Calu3 (cell line): ENCODE results near the gene HRH1. TPM values are rescaled to one million over a fixed set of nuclear protein-coding genes. Genes with fewer than 3 reads are reported as not detected.
"Not testable (repeated sequence)": the region's sequence is repeated elsewhere in the genome, so short reads cannot be mapped to it uniquely, and the experiment has no call there.

ENCODE experiments used
- BruUV-seq: library from RNA; stranded (reverse); fragments of 400-500 nt; replicated peaks from 2 replicates; lab custom pipeline; 2021; lab: Mats Ljungman, UMichigan
- CTCF ChIA-PET: fragments of 300-600 bp; sonication (Branson Sonifier 250); formaldehyde crosslinking; loops from one replicate; lab custom pipeline; 2022; ENCODE audit warnings: antibody characterized with exemption; lab: Charles Lee
- DNase-seq: peaks from one replicate; pipeline ENCODE4 v3.0.0; 2022
- H3K27ac Mint-ChIP-seq: one replicate; pipeline ENCODE4 v1.8.0; 2022; ENCODE audit warnings: mixed read lengths; ENCODE audit not compliant: unreplicated experiment
- H3K27me3 Mint-ChIP-seq: one replicate; pipeline ENCODE4 v1.8.0; 2022; ENCODE audit warnings: mixed read lengths; ENCODE audit not compliant: unreplicated experiment
- H3K36me3 Mint-ChIP-seq: one replicate; pipeline ENCODE4 v1.8.0; 2022; ENCODE audit warnings: mild to moderate bottlenecking, moderate library complexity, mixed read lengths; ENCODE audit not compliant: insufficient read depth, unreplicated experiment
- H3K4me1 Mint-ChIP-seq: one replicate; pipeline ENCODE4 v1.8.0; 2022; ENCODE audit warnings: mild to moderate bottlenecking, low read depth, mixed read lengths; ENCODE audit not compliant: unreplicated experiment
- H3K4me3 Mint-ChIP-seq: one replicate; pipeline ENCODE4 v1.8.0; 2022; ENCODE audit warnings: mild to moderate bottlenecking, low read depth, moderate library complexity, mixed read lengths; ENCODE audit not compliant: unreplicated experiment
- H3K9me3 Mint-ChIP-seq: one replicate; pipeline ENCODE4 v1.8.0; 2022; ENCODE audit warnings: low read depth, mixed read lengths; ENCODE audit not compliant: unreplicated experiment
- CTCF ChIP-seq: fragments of 200-600 bp; IDR thresholded peaks from one replicate; pipeline ENCODE4 v1.8.0; 2022; ENCODE audit warnings: antibody characterized with exemption; ENCODE audit not compliant: unreplicated experiment
- intact Hi-C: fragments of 100-400 bp; cut with micrococcal nuclease; formaldehyde crosslinking; loops from one replicate; pipeline ENCODE4 v1.10.0; 2022; ENCODE audit not compliant: unreplicated experiment
- total RNA-seq: library from RNA; stranded (reverse); gene quantifications from 2 replicates; pipeline ENCODE4 v1.2.3, GENCODE V29; 2022

HRH1 gene
- total RNA-seq, 1 experiment from 2014 or later = 9.1 TPM

- DNase-seq = no peak
- Mint-ChIP-seq H3K4me3 (no peak overlapping the region), H3K9me3 (no peaks in the 10 kb centered on the region), H3K27me3 (peaks cover 37% of the 10 kb centered on the region), H3K36me3 (no peaks in the 10 kb centered on the region), H3K27ac (no peak overlapping the region), H3K4me1 (no peaks in the 10 kb centered on the region)
- CTCF ChIA-PET = interaction anchor here (0.7 kb wide), 1 partner anchor 286 kb away, joined by 3 read pairs; no protein-coding TSS in a partner anchor
- TF ChIP-seq CTCF = no peak
- BruUV-seq = no TSS peak
- intact Hi-C loops = no loop called here
Measured at GRCh38 chr3:11128682-11129632, 25.3 kb upstream of the HRH1 start.

- H3K4me1 Mint-ChIP-seq = no peaks in the 10 kb centered on the region
- H3K27ac Mint-ChIP-seq = no peak overlapping the region
- no peak for TF ChIP-seq CTCF
- CTCF ChIA-PET = no interaction called here
- H3K27me3 Mint-ChIP-seq = peaks cover 23% of the 10 kb centered on the region
- no peaks in the 10 kb centered on the region for H3K9me3 Mint-ChIP-seq
- intact Hi-C loops = no loop called here
- no peaks in the 10 kb centered on the region for H3K36me3 Mint-ChIP-seq
- BruUV-seq = no TSS peak
- DNase-seq = no peak
- no peak overlapping the region for H3K4me3 Mint-ChIP-seq
Measured at GRCh38 chr3:11130385-11130784, 23.9 kb upstream of the HRH1 start.

- CTCF ChIA-PET = no interaction called here
- no TSS peak for BruUV-seq
- intact Hi-C loops = no loop called here
- no peaks in the 10 kb centered on the region for H3K9me3 Mint-ChIP-seq
- H3K27me3 Mint-ChIP-seq = peaks cover 13% of the 10 kb centered on the region
- H3K36me3 Mint-ChIP-seq = no peaks in the 10 kb centered on the region
- no peak overlapping the region for H3K4me3 Mint-ChIP-seq
- no peak overlapping the region for H3K27ac Mint-ChIP-seq
- TF ChIP-seq CTCF = no peak
- no peaks in the 10 kb centered on the region for H3K4me1 Mint-ChIP-seq
- DNase-seq = no peak
Measured at GRCh38 chr3:11131371-11131770, 22.9 kb upstream of the HRH1 start.

GRCh38 chr3:11131886-11132285 lies 22.4 kb upstream of the HRH1 start:
- H3K9me3 Mint-ChIP-seq, H3K4me3 Mint-ChIP-seq, H3K27ac Mint-ChIP-seq, CTCF ChIA-PET, H3K36me3 Mint-ChIP-seq, H3K4me1 Mint-ChIP-seq, DNase-seq, H3K27me3 Mint-ChIP-seq, BruUV-seq, intact Hi-C loops: not testable (repeated sequence)

GRCh38 chr3:11132861-11133260 lies 21.4 kb upstream of the HRH1 start:
- CTCF ChIA-PET = no interaction called here
- peaks cover 11% of the 10 kb centered on the region for H3K36me3 Mint-ChIP-seq
- no TSS peak for BruUV-seq
- intact Hi-C loops = no loop called here
- H3K4me1 Mint-ChIP-seq = peaks cover 9% of the 10 kb centered on the region
- TF ChIP-seq CTCF = no peak
- DNase-seq = no peak
- H3K27me3 Mint-ChIP-seq = no peaks in the 10 kb centered on the region
- H3K27ac Mint-ChIP-seq = no peak overlapping the region
- no peaks in the 10 kb centered on the region for H3K9me3 Mint-ChIP-seq
- no peak overlapping the region for H3K4me3 Mint-ChIP-seq
